Activated B cell treated with CpG ODN at 0.5 μM for 24 hours (primary cell): Measurements from ENCODE around the gene TSHZ1. TPM values are rescaled to one million over a fixed set of nuclear protein-coding genes. Genes with fewer than 3 reads are reported as not detected.

Experiments used
- ATAC-seq: fragments of 200-7000 bp; cut with Tn5 transposase; one replicate; pipeline ENCODE4 v1.10.0; 2021; ENCODE audit warnings: low read depth, mild to moderate bottlenecking, moderate library complexity
- CTCF ChIA-PET: fragments of 350-600 bp; sonication (Branson Sonifier 250); formaldehyde crosslinking; loops from one replicate; lab custom pipeline; 2021; ENCODE audit warnings: antibody characterized with exemption; lab: Charles Lee
- POLR2A ChIA-PET: fragments of 350-600 bp; sonication (Branson Sonifier 250); formaldehyde crosslinking; loops from one replicate; lab custom pipeline; 2021; ENCODE audit warnings: antibody characterized with exemption; lab: Charles Lee
- DNase-seq: peaks from one replicate; pipeline ENCODE4 v3.0.0; 2022
- H3K27ac Mint-ChIP-seq: one replicate; pipeline ENCODE4 v1.8.0; 2020; ENCODE audit warnings: mixed read lengths
- H3K27me3 Mint-ChIP-seq: one replicate; pipeline ENCODE4 v1.8.0; 2021; ENCODE audit warnings: mixed read lengths
- H3K36me3 Mint-ChIP-seq: one replicate; pipeline ENCODE4 v1.8.0; 2021; ENCODE audit warnings: low read depth, mixed read lengths
- H3K4me1 Mint-ChIP-seq: one replicate; pipeline ENCODE4 v1.8.0; 2021; ENCODE audit warnings: mixed read lengths
- H3K4me3 Mint-ChIP-seq: one replicate; pipeline ENCODE4 v1.8.0; 2020; ENCODE audit warnings: mild to moderate bottlenecking, mixed read lengths
- H3K9me3 Mint-ChIP-seq: one replicate; pipeline ENCODE4 v1.8.0; 2020; ENCODE audit warnings: mixed read lengths
- CTCF ChIP-seq: fragments of 200-600 bp; IDR thresholded peaks from one replicate; pipeline ENCODE4 v1.8.0; 2022; ENCODE audit warnings: antibody characterized with exemption, mild to moderate bottlenecking
- intact Hi-C: fragments of 100-400 bp; cut with micrococcal nuclease; formaldehyde crosslinking; loops from one replicate; pipeline ENCODE4 v1.15.1; 2024
- total RNA-seq: library from RNA; stranded (reverse); gene quantifications from 2 replicates; pipeline ENCODE4 v1.2.3, GENCODE V29; 2022

TSHZ1 gene
- total RNA-seq, 1 donor from 2014 or later, result 8.6 TPM

DNA sequence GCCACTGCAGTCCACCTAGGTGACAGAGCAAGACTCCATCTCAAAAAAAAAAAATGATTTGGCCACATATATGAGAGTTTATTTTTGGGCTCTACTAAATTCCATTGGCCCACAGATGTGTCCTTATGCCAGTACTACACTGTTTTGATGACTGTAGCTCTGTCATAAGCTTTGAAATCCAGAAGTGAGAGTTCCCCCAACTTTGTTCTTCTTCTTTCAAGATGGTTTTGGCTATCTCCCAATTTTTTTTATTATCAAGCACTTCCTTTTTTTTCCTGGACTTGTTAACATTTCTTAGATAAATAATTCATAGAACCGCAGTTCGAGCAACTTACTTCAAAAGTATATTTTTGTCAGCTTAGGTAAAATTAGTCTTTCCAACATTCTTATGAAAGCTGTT is 96.9 kb downstream of the TSHZ1 start:
- ChIA-PET POLR2A (no interaction called here), CTCF (no interaction called here)
- intact Hi-C loops, result no loop called here
- H3K9me3 Mint-ChIP-seq, result peaks cover 8% of the 10 kb centered on the region
- no peaks in the 10 kb centered on the region for H3K36me3 Mint-ChIP-seq
- TF ChIP-seq CTCF, result no peak
- H3K27ac Mint-ChIP-seq, result no peak overlapping the region
- ATAC-seq, result no peak
- DNase-seq, result no peak
- no peak overlapping the region for H3K4me3 Mint-ChIP-seq
- peaks cover 5% of the 10 kb centered on the region for H3K4me1 Mint-ChIP-seq
- peaks cover 4% of the 10 kb centered on the region for H3K27me3 Mint-ChIP-seq

- peaks cover 4% of the 10 kb centered on the region for H3K27me3 Mint-ChIP-seq
- no peak overlapping the region for H3K27ac Mint-ChIP-seq
- H3K4me1 Mint-ChIP-seq, result peaks cover 5% of the 10 kb centered on the region
- no peak overlapping the region for H3K4me3 Mint-ChIP-seq
- peaks cover 8% of the 10 kb centered on the region for H3K9me3 Mint-ChIP-seq
- CTCF ChIA-PET, result no interaction called here
- POLR2A ChIA-PET, result no interaction called here
- H3K36me3 Mint-ChIP-seq, result no peaks in the 10 kb centered on the region
- intact Hi-C loops, result no loop called here
- DNase-seq (no peak), ATAC-seq (no peak)
- TF ChIP-seq CTCF, result no peak
Observed at GRCh38 chr18:75309564-75309963, 99.0 kb downstream of the TSHZ1 start.

GRCh38 chr18:75314117-75314516 is 103.5 kb downstream of the TSHZ1 start:
- intact Hi-C loops, result no loop called here
- peaks cover 6% of the 10 kb centered on the region for H3K27me3 Mint-ChIP-seq
- no peak for ATAC-seq
- no peak overlapping the region for H3K27ac Mint-ChIP-seq
- peaks cover 4% of the 10 kb centered on the region for H3K4me1 Mint-ChIP-seq
- no peak for DNase-seq
- no peaks in the 10 kb centered on the region for H3K36me3 Mint-ChIP-seq
- no peak for TF ChIP-seq CTCF
- peaks cover 3% of the 10 kb centered on the region for H3K9me3 Mint-ChIP-seq
- ChIA-PET POLR2A (no interaction called here), CTCF (no interaction called here)
- no peak overlapping the region for H3K4me3 Mint-ChIP-seq

DNA sequence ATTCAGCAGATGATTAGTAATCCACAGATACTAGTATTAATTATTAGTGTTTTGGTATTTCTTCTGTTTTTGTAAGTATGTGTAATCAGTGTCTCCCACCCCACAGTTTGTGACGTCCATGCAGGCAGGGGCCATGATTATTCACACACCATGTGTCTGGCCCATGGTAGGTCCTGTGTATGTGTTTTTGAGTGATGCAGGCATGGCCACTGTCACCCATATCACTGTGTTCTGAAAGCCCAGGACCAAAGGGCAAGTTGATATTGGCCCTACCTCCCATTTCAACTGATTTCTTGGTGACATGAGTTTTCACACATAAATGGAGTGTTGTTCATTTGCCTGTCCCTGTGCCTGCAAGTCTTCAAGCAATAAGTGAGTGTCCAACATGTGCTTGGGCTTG is 104.0 kb downstream of the TSHZ1 start:
- intact Hi-C loops, result no loop called here
- no peaks in the 10 kb centered on the region for H3K9me3 Mint-ChIP-seq
- no peaks in the 10 kb centered on the region for H3K36me3 Mint-ChIP-seq
- CTCF ChIA-PET, result no interaction called here
- no peak overlapping the region for H3K27ac Mint-ChIP-seq
- ATAC-seq (no peak), DNase-seq (no peak)
- POLR2A ChIA-PET, result no interaction called here
- TF ChIP-seq CTCF, result no peak
- no peak overlapping the region for H3K4me3 Mint-ChIP-seq
- peaks cover 4% of the 10 kb centered on the region for H3K4me1 Mint-ChIP-seq
- H3K27me3 Mint-ChIP-seq, result peaks cover 6% of the 10 kb centered on the region

DNA sequence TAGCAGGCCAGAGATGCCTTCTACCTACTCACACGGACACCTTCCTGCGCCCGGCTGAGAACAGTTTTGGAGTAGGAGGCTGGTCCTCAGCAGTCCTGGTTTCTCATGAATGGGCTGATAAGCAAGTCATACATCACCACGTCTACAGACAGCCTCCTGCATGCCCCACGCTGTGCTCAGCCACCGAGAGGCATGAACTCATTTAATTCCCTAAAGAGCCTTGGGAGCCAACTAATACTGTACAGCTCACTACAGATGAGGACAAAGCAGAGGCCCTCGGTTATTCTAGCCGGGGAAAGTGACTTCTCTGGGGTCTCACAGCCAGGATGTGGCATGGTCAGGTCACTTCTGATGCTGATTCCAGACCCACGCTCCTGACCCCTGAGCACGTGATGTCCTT is 105.6 kb downstream of the TSHZ1 start:
- Mint-ChIP-seq H3K27me3 (peaks cover 4% of the 10 kb centered on the region), H3K9me3 (no peaks in the 10 kb centered on the region), H3K27ac (no peak overlapping the region), H3K4me1 (peaks cover 4% of the 10 kb centered on the region), H3K36me3 (no peaks in the 10 kb centered on the region), H3K4me3 (no peak overlapping the region)
- ATAC-seq (no peak), DNase-seq (no peak)
- no peak for TF ChIP-seq CTCF
- POLR2A ChIA-PET, result no interaction called here
- CTCF ChIA-PET, result no interaction called here
- intact Hi-C loops, result no loop called here
